Measurements from ENCODE around the gene MYO15A.

Gene MYO15A

GRCh38 chr17:18146980-18147379 lies 38.4 kb downstream of the MYO15A start:
- H3K4me3 ChIP-seq (ENCODE audit: low read length), result no peak overlapping the region
- DNase-seq (ENCODE audit: low read depth, low spot score), result no peak

GRCh38 chr17:18148586-18148985 lies 40.0 kb downstream of the MYO15A start:
- no peak for DNase-seq (ENCODE audit: low read depth, low spot score)
- no peak overlapping the region for H3K4me3 ChIP-seq (ENCODE audit: low read length)

GRCh38 chr17:18151290-18151689 lies 42.7 kb downstream of the MYO15A start:
- no peak for DNase-seq (ENCODE audit: low read depth, low spot score)

GRCh38 chr17:18155179-18155578 lies 46.6 kb downstream of the MYO15A start:
- no peak overlapping the region for H3K4me3 ChIP-seq (ENCODE audit: low read length)
- no peak for DNase-seq (ENCODE audit: low read depth, low spot score)

More at GRCh38 chr17:18151290-18151689, 42.7 kb downstream of the MYO15A start:
- no peak overlapping the region for H3K4me3 ChIP-seq (ENCODE audit: low read length)

- no peak overlapping the region for H3K4me3 ChIP-seq (ENCODE audit: low read length)
- no peak for DNase-seq (ENCODE audit: low read depth, low spot score)
These were observed 47.8 kb downstream of the MYO15A start for GRCh38 chr17:18156171-18156975.

- DNase-seq (ENCODE audit: low read depth, low spot score), result no peak
- H3K4me3 ChIP-seq (ENCODE audit: low read length), result no peak overlapping the region
These were observed 48.4 kb downstream of the MYO15A start for GRCh38 chr17:18156976-18157280.

GRCh38 chr17:18157354-18157985 lies 48.9 kb downstream of the MYO15A start:
- no peak for DNase-seq (ENCODE audit: low read depth, low spot score)
- H3K4me3 ChIP-seq (ENCODE audit: low read length), result no peak overlapping the region

GRCh38 chr17:18158022-18158600 lies 49.6 kb downstream of the MYO15A start:
- no peak overlapping the region for H3K4me3 ChIP-seq (ENCODE audit: low read length)
- DNase-seq (ENCODE audit: low read depth, low spot score), result peak; percentile 62

- H3K4me3 ChIP-seq (ENCODE audit: low read length), result no peak overlapping the region
- no peak for DNase-seq (ENCODE audit: low read depth, low spot score)
These were observed 51.1 kb downstream of the MYO15A start for GRCh38 chr17:18159551-18160120.

GRCh38 chr17:18160128-18160856 lies 51.7 kb downstream of the MYO15A start:
- no peak overlapping the region for H3K4me3 ChIP-seq (ENCODE audit: low read length)
- DNase-seq (ENCODE audit: low read depth, low spot score), result no peak

- no peak overlapping the region for H3K4me3 ChIP-seq (ENCODE audit: low read length)
- no peak for DNase-seq (ENCODE audit: low read depth, low spot score)
These were observed 52.9 kb downstream of the MYO15A start for GRCh38 chr17:18161207-18162145.

GRCh38 chr17:18163547-18163946 lies 55.0 kb downstream of the MYO15A start:
- DNase-seq (ENCODE audit: low read depth, low spot score), result no peak

GRCh38 chr17:18166894-18167293 lies 58.3 kb downstream of the MYO15A start:
- H3K4me3 ChIP-seq (ENCODE audit: low read length), result no peak overlapping the region
- DNase-seq (ENCODE audit: low read depth, low spot score), result no peak

More at GRCh38 chr17:18163547-18163946, 55.0 kb downstream of the MYO15A start:
- no peak overlapping the region for H3K4me3 ChIP-seq (ENCODE audit: low read length)

GRCh38 chr17:18167421-18167820 lies 58.9 kb downstream of the MYO15A start:
- no peak overlapping the region for H3K4me3 ChIP-seq (ENCODE audit: low read length)
- DNase-seq (ENCODE audit: low read depth, low spot score), result no peak

- no peak for DNase-seq (ENCODE audit: low read depth, low spot score)
- H3K4me3 ChIP-seq (ENCODE audit: low read length), result no peak overlapping the region
These were observed 64.1 kb downstream of the MYO15A start for GRCh38 chr17:18172531-18173278.

- H3K4me3 ChIP-seq (ENCODE audit: low read length), result no peak overlapping the region
- DNase-seq (ENCODE audit: low read depth, low spot score), result no peak
These were observed 65.2 kb downstream of the MYO15A start for GRCh38 chr17:18173740-18174139.

- DNase-seq (ENCODE audit: low read depth, low spot score), result no peak
- H3K4me3 ChIP-seq (ENCODE audit: low read length), result no peak overlapping the region
These were observed 67.6 kb downstream of the MYO15A start for GRCh38 chr17:18176176-18176575.

GRCh38 chr17:18177133-18177532 lies 68.6 kb downstream of the MYO15A start:
- no peak for DNase-seq (ENCODE audit: low read depth, low spot score)
- H3K4me3 ChIP-seq (ENCODE audit: low read length), result no peak overlapping the region
